ENCODE data around the gene DDX1.

GRCh38 chr2:15661295-15661569 is 69.6 kb downstream of the DDX1 start:
- TF ChIP-seq GATA2 (IDR thresholded peaks at IDR 0.05; ENCODE audit: low read depth, low read length) (no peak), GATA3 (IDR thresholded peaks at IDR 0.05; ENCODE audit: low read depth, low read length) (no peak)

Measured in SH-SY5Y (cell line).